CD4-positive, alpha-beta memory T cell (primary cell): ENCODE measurements around the gene SLC13A3. TPM values are rescaled to one million over a fixed set of nuclear protein-coding genes. Genes with fewer than 3 reads are reported as not detected.

ENCODE experiments used
- CTCF ChIA-PET: fragments of 350-600 bp; sonication (Branson Sonifier 250); formaldehyde crosslinking; loops from one replicate; lab custom pipeline; 2021; ENCODE audit warnings: inconsistent platforms; ENCODE audit not compliant: partially characterized antibody; lab: Charles Lee
- POLR2A ChIA-PET: fragments of 350-600 bp; sonication (Branson Sonifier 250); formaldehyde crosslinking; loops from one replicate; lab custom pipeline; 2021; ENCODE audit not compliant: partially characterized antibody; lab: Charles Lee
- DNase-seq, 5 donors: peaks; one replicate each; pipeline versions ENCODE4 v3.0.0 to v3.0.0-alpha.2; 2020 to 2022; ENCODE audit warnings: mixed read lengths in 1 of 5
- H3K27ac ChIP-seq: one replicate; pipeline ENCODE4 v1.7.0; 2013; ENCODE audit warnings: low read depth, low read length
- H3K27me3 ChIP-seq: 2 replicates; pipeline ENCODE4 v1.7.0; 2013; ENCODE audit warnings: mild to moderate bottlenecking, low read length, moderate library complexity; ENCODE audit not compliant: insufficient read depth
- H3K36me3 ChIP-seq: 2 replicates; pipeline ENCODE4 v1.7.0; 2013; ENCODE audit warnings: mild to moderate bottlenecking, low read length, moderate library complexity; ENCODE audit not compliant: insufficient read depth
- H3K4me1 ChIP-seq: 2 replicates; pipeline ENCODE4 v1.7.0; 2013; ENCODE audit warnings: mild to moderate bottlenecking, low read length, moderate library complexity; ENCODE audit not compliant: insufficient read depth
- H3K4me3 ChIP-seq, 2 donors: one replicate each; pipeline ENCODE4 v1.7.0; 2013; ENCODE audit warnings: low read length in 2 of 2, mild to moderate bottlenecking in 1 of 2
- H3K9me3 ChIP-seq, 2 donors: one replicate each; pipeline ENCODE4 v1.7.0; 2013; ENCODE audit warnings: low read length in 2 of 2, control low read depth in 1 of 2; ENCODE audit not compliant: control insufficient read depth in 1 of 2
- H3K27ac Mint-ChIP-seq, 7 donors: one replicate each; pipeline ENCODE4 v1.8.0; 2020 to 2021; ENCODE audit warnings: mixed read lengths in 7 of 7, mild to moderate bottlenecking in 6 of 7, inconsistent platforms in 3 of 7, moderate library complexity in 3 of 7
- H3K27me3 Mint-ChIP-seq, 2 donors: one replicate each; pipeline ENCODE4 v1.8.0; 2020 to 2021; ENCODE audit warnings: mixed read lengths in 2 of 2
- H3K36me3 Mint-ChIP-seq, 2 donors: one replicate each; pipeline ENCODE4 v1.8.0; 2020 to 2021; ENCODE audit warnings: mixed read lengths in 2 of 2, inconsistent platforms in 1 of 2, mild to moderate bottlenecking in 1 of 2
- H3K4me1 Mint-ChIP-seq, 4 donors: one replicate each; pipeline ENCODE4 v1.8.0; 2020 to 2021; ENCODE audit warnings: mixed read lengths in 4 of 4, mild to moderate bottlenecking in 1 of 4
- H3K4me3 Mint-ChIP-seq, 8 donors: one replicate each; pipeline ENCODE4 v1.8.0; 2020 to 2021; ENCODE audit warnings: mixed read lengths in 8 of 8, mild to moderate bottlenecking in 7 of 8, moderate library complexity in 6 of 8, inconsistent platforms in 3 of 8
- H3K9me3 Mint-ChIP-seq, 8 donors: one replicate each; pipeline ENCODE4 v1.8.0; 2020 to 2021; ENCODE audit warnings: mixed read lengths in 8 of 8, mild to moderate bottlenecking in 5 of 8, inconsistent platforms in 3 of 8, moderate library complexity in 1 of 8
- intact Hi-C: fragments of 100-400 bp; cut with micrococcal nuclease; formaldehyde crosslinking; loops from one replicate; pipeline ENCODE4 v1.15.1; 2023
- polyA plus RNA-seq, 2 donors: library from polyadenylated mRNA; unstranded; fragments of 300-500 nt; fragmentation: Illumina TruSeq; gene quantifications; one replicate each; pipeline ENCODE4 v1.2.3, GENCODE V29; 2021
- total RNA-seq, 2 experiments: library from RNA; stranded (reverse); gene quantifications; one replicate each; pipeline ENCODE4 v1.2.3, GENCODE V29; 2021

SLC13A3 gene
- total and polyA plus RNA-seq, 4 experiments from 2014 or later: 0.36 TPM; not detected in 3

DNA sequence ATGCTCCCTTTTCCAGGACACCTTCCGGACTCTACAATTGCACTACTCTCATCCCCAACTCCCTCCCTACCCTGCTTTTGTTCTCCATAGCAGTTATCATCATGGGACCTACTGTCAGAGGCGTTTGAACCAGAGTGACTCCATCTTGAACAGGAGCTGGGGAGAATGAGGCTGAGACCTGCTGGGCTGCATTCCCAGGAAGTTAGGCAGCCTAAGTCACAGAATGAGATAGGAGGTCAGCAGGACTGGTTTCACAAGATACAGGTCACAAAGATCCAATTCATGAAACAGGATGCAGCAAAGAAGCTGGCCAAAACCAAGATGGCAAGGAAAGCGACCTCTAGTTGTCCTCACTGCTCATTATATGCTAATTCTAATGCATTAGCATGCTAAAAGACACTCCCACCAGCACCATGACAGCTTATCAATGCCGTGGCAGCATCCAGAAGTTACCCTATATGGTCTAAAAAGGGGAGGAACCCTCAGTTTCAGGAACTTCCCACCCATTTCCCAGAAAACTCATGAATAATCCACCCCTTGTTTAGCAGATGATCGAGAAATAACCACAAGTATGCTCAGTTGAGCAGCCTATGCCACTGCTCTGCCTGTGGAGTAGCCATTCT, 15.6 kb downstream of the SLC13A3 start:
- POLR2A ChIA-PET: no interaction called here
- no peaks in the 10 kb centered on the region for H3K4me1 Mint-ChIP-seq
- intact Hi-C loops: no loop called here

DNA sequence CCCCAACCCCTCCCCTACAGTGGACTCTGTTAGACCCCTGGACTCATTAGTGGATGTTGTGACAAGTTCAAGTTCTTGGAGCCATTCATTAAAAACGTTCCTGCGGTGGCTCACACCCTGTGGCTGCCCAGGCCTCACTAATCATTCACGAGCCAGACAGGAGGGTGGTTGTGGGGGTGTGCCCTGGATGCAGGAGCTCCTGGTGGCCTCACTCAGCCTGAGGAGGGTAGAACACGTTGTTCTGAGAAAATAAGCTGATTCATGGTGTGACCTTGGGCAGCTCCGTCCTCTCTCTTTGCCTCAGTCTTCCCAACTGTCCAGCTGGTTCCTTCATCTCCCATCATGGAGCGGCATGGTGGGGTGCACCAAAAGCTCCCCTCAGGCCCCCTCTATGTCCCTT, 16.7 kb downstream of the SLC13A3 start:
- ChIA-PET POLR2A (no interaction called here), CTCF (no interaction called here)
- Histone ChIP-seq H3K27ac (no peak overlapping the region), H3K4me1 (no peaks in the 10 kb centered on the region), H3K4me3 (no peak overlapping the region), H3K27me3 (no peaks in the 10 kb centered on the region), H3K36me3 (no peaks in the 10 kb centered on the region), H3K9me3 (no peaks in the 10 kb centered on the region)
- Mint-ChIP-seq H3K9me3 (peaks cover 0 to 11% (median 7%) of the 10 kb centered on the region in 8 donors), H3K4me3 (no peak overlapping the region), H3K27me3 (peaks cover 17 to 21% of the 10 kb centered on the region in 2 donors), H3K36me3 (no peaks in the 10 kb centered on the region), H3K27ac (no peak overlapping the region), H3K4me1 (no peaks in the 10 kb centered on the region)
- no peak for DNase-seq
- intact Hi-C loops: no loop called here

More for the DNA sequence above, 15.6 kb downstream of the SLC13A3 start:
- DNase-seq: no peak
- Mint-ChIP-seq H3K9me3 (peaks cover 0 to 2% (median 0%) of the 10 kb centered on the region in 8 donors), H3K36me3 (no peaks in the 10 kb centered on the region), H3K27me3 (peaks cover 15 to 17% of the 10 kb centered on the region in 2 donors), H3K27ac (no peak overlapping the region), H3K4me3 (no peak overlapping the region)
- no peaks in the 10 kb centered on the region for H3K9me3 ChIP-seq
- H3K27ac ChIP-seq: no peak overlapping the region
- no peaks in the 10 kb centered on the region for H3K36me3 ChIP-seq
- no peaks in the 10 kb centered on the region for H3K4me1 ChIP-seq
- CTCF ChIA-PET: no interaction called here
- H3K4me3 ChIP-seq: no peak overlapping the region
- no peaks in the 10 kb centered on the region for H3K27me3 ChIP-seq

DNA sequence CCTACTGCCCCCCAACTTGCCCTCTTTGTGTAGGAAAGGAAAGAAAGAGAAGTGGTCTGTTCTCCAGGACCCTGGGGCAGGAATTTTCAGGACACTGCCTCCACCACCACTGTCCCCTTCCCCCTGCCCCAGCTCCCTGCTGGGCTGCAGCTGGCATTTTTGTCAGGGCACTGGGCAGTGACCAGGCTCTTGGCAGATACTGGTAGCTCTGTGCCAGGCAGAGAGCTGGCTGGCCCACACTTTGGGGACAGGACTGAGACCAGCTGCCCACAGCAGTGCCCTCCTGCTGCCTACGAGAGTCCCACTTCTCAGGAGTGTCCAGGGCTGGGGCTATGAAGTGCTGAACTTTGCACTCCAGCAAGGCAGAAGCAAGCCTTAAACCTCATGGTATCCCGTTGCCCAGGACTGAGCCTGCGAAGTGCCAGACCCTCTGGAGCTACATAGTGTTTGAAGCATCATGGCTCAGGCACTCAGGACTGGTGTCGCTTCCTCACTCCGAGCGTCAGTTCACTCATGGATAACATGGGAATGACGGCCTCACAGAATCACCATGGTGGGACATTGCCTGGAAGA, 19.3 kb downstream of the SLC13A3 start:
- DNase-seq: no peak
- peaks cover 0 to 18% (median 10%) of the 10 kb centered on the region in 8 donors for H3K9me3 Mint-ChIP-seq
- intact Hi-C loops: no loop called here
- no peaks in the 10 kb centered on the region for H3K27me3 ChIP-seq
- H3K4me1 ChIP-seq: no peaks in the 10 kb centered on the region
- H3K9me3 ChIP-seq: no peaks in the 10 kb centered on the region
- no peak overlapping the region for H3K4me3 Mint-ChIP-seq
- H3K27ac ChIP-seq: no peak overlapping the region
- POLR2A ChIA-PET: no interaction called here
- CTCF ChIA-PET: no interaction called here
- H3K27ac Mint-ChIP-seq: no peak overlapping the region
- H3K36me3 Mint-ChIP-seq: no peaks in the 10 kb centered on the region
- no peaks in the 10 kb centered on the region for H3K36me3 ChIP-seq
- H3K4me1 Mint-ChIP-seq: no peaks in the 10 kb centered on the region
- H3K27me3 Mint-ChIP-seq: peaks cover 17 to 26% of the 10 kb centered on the region in 2 donors
- no peak overlapping the region for H3K4me3 ChIP-seq

GRCh38 chr20:46631212-46631869, 19.9 kb downstream of the SLC13A3 start:
- Mint-ChIP-seq H3K27ac (no peak overlapping the region), H3K27me3 (peaks cover 20 to 29% of the 10 kb centered on the region in 2 donors), H3K4me1 (no peaks in the 10 kb centered on the region), H3K4me3 (no peak overlapping the region), H3K36me3 (no peaks in the 10 kb centered on the region), H3K9me3 (peaks cover 0 to 22% (median 12%) of the 10 kb centered on the region in 8 donors)
- Histone ChIP-seq H3K27ac (no peak overlapping the region), H3K4me1 (no peaks in the 10 kb centered on the region), H3K36me3 (no peaks in the 10 kb centered on the region), H3K27me3 (no peaks in the 10 kb centered on the region), H3K4me3 (no peak overlapping the region), H3K9me3 (no peaks in the 10 kb centered on the region)
- POLR2A ChIA-PET: no interaction called here
- intact Hi-C loops: no loop called here
- no peak for DNase-seq
- CTCF ChIA-PET: no interaction called here

GRCh38 chr20:46630306-46630705, 21.0 kb downstream of the SLC13A3 start:
- Histone ChIP-seq H3K4me1 (no peaks in the 10 kb centered on the region), H3K36me3 (no peaks in the 10 kb centered on the region), H3K27ac (no peak overlapping the region), H3K9me3 (no peaks in the 10 kb centered on the region), H3K4me3 (no peak overlapping the region), H3K27me3 (no peaks in the 10 kb centered on the region)
- no peak for DNase-seq
- no peaks in the 10 kb centered on the region for H3K4me1 Mint-ChIP-seq
- intact Hi-C loops: no loop called here
- ChIA-PET POLR2A (no interaction called here), CTCF (no interaction called here)
- no peaks in the 10 kb centered on the region for H3K36me3 Mint-ChIP-seq
- no peak overlapping the region for H3K27ac Mint-ChIP-seq
- H3K27me3 Mint-ChIP-seq: peaks cover 15 to 22% of the 10 kb centered on the region in 2 donors
- no peak overlapping the region for H3K4me3 Mint-ChIP-seq
- peaks cover 4 to 30% (median 18%) of the 10 kb centered on the region in 8 donors for H3K9me3 Mint-ChIP-seq

- H3K9me3 Mint-ChIP-seq: peaks cover 4 to 38% (median 27%) of the 10 kb centered on the region in 8 donors
- H3K36me3 ChIP-seq: no peaks in the 10 kb centered on the region
- intact Hi-C loops: no loop called here
- no peaks in the 10 kb centered on the region for H3K4me1 ChIP-seq
- peak overlapping the region in 1 of 8 donors; percentile 28 for H3K4me3 Mint-ChIP-seq
- H3K27ac Mint-ChIP-seq: peak overlapping the region in 1 of 7 donors; percentile 43
- no peaks in the 10 kb centered on the region for H3K27me3 ChIP-seq
- POLR2A ChIA-PET: no interaction called here
- no peaks in the 10 kb centered on the region for H3K36me3 Mint-ChIP-seq
- CTCF ChIA-PET: no interaction called here
- H3K4me3 ChIP-seq: no peak overlapping the region
- H3K4me1 Mint-ChIP-seq: no peaks in the 10 kb centered on the region
- DNase-seq: no peak
- no peaks in the 10 kb centered on the region for H3K9me3 ChIP-seq
- no peak overlapping the region for H3K27ac ChIP-seq
- peaks cover 13 to 19% of the 10 kb centered on the region in 2 donors for H3K27me3 Mint-ChIP-seq
Measured at GRCh38 chr20:46629341-46629740, 21.9 kb downstream of the SLC13A3 start.

GRCh38 chr20:46627234-46627633, 24.0 kb downstream of the SLC13A3 start:
- no peak for DNase-seq
- Mint-ChIP-seq H3K27me3 (peaks cover 7 to 19% of the 10 kb centered on the region in 2 donors), H3K4me3 (no peak overlapping the region), H3K36me3 (peaks cover 0 to 2% of the 10 kb centered on the region in 2 donors), H3K9me3 (peaks cover 7 to 51% (median 35%) of the 10 kb centered on the region in 8 donors), H3K4me1 (no peaks in the 10 kb centered on the region), H3K27ac (no peak overlapping the region)
- intact Hi-C loops: no loop called here
- ChIA-PET POLR2A (no interaction called here), CTCF (no interaction called here)
- H3K27me3 ChIP-seq: no peaks in the 10 kb centered on the region
- no peak overlapping the region for H3K27ac ChIP-seq
- H3K9me3 ChIP-seq: no peaks in the 10 kb centered on the region
- H3K4me3 ChIP-seq: no peak overlapping the region
- no peaks in the 10 kb centered on the region for H3K36me3 ChIP-seq
- H3K4me1 ChIP-seq: no peaks in the 10 kb centered on the region
